HCT116 (cell line): Measurements from ENCODE around the gene CXCR2. TPM values are rescaled to one million over a fixed set of nuclear protein-coding genes. Genes with fewer than 3 reads are reported as not detected.

Experiments
- ATAC-seq: fragments of 200-7000 bp; cut with Tn5 transposase; 2 replicates; pipeline ENCODE4 v1.9.1; 2020; ENCODE audit warnings: mild to moderate bottlenecking, moderate library complexity
- BruUV-seq: library from RNA; stranded (reverse); fragments of 400-500 nt; replicated peaks from 2 replicates; lab custom pipeline; 2021; lab: Mats Ljungman, UMichigan
- CTCF ChIA-PET: fragments of 300-600 bp; sonication (Branson Sonifier 250); formaldehyde crosslinking; loops from one replicate; lab custom pipeline; 2021; ENCODE audit warnings: antibody characterized with exemption; lab: Charles Lee
- POLR2A ChIA-PET: fragments of 300-600, 350-600 bp; sonication (Branson Sonifier 250); formaldehyde crosslinking; loops from one replicate; lab custom pipeline; 2021; ENCODE audit warnings: antibody characterized with exemption; lab: Charles Lee
- RAD21 ChIA-PET, 2 experiments: fragments of 300-600 bp; sonication (Branson Sonifier 250); formaldehyde crosslinking; loops; one replicate each; lab custom pipeline; 2023; ENCODE audit warnings: low total read pairs in 2 of 2; ENCODE audit not compliant: uncharacterized antibody in 2 of 2, unreplicated experiment in 2 of 2, low non-redundant PET in 1 of 2; lab: Charles Lee
- DNase-seq: peaks from one replicate; pipeline ENCODE4 v3.0.0-alpha.2; 2010; ENCODE audit warnings: low read depth, low spot score
- H2AFZ ChIP-seq: fragments of 200-600 bp; shearing (Covaris generic), sonication (generic); 2 replicates; pipeline ENCODE4 v1.6.1; 2017; ENCODE audit warnings: low read depth, mixed run types, mixed read lengths, antibody characterized with exemption, low read length; ENCODE audit not compliant: poor library complexity, severe bottlenecking
- H3K27ac ChIP-seq: 2 replicates; pipeline ENCODE4 v1.5.1; 2012; ENCODE audit warnings: low read depth, low read length
- H3K27me3 ChIP-seq: fragments of 200-600 bp; sonication (generic); 2 replicates; pipeline ENCODE4 v1.6.1; 2016; ENCODE audit warnings: mixed run types, low read length, mixed read lengths; ENCODE audit not compliant: insufficient read depth
- H3K36me3 ChIP-seq, 2 experiments: fragments of 200-500 bp in 1 of 2; fragments of 200-600 bp in 1 of 2; sonication (Bioruptor generic) in 1 of 2; sonication (generic) in 1 of 2; 2 replicates each; pipeline versions ENCODE4 v1.5.1 to v1.6.1; 2014 to 2016; ENCODE audit warnings: low read length in 2 of 2, inconsistent platforms in 1 of 2, mixed read lengths in 1 of 2, mixed run types in 1 of 2; ENCODE audit not compliant: insufficient read depth in 2 of 2, control insufficient read depth in 1 of 2
- H3K4me1 ChIP-seq, 2 experiments: fragments of 200-600 bp in 1 of 2; sonication (generic) in 1 of 2; 2 replicates each; pipeline versions ENCODE4 v1.5.1 to v1.6.1; 2012 to 2017; ENCODE audit warnings: low read length in 2 of 2, inconsistent platforms in 1 of 2, mild to moderate bottlenecking in 1 of 2, mixed read lengths in 1 of 2, mixed run types in 1 of 2, moderate library complexity in 1 of 2; ENCODE audit not compliant: insufficient read depth in 2 of 2, control insufficient read depth in 1 of 2
- H3K4me2 ChIP-seq: fragments of 200-600 bp; sonication (generic); 2 replicates; pipeline ENCODE4 v1.6.1; 2017; ENCODE audit warnings: mixed run types, low read length, mixed read lengths
- H3K4me3 ChIP-seq, 2 experiments: fragments of 200-600 bp in 1 of 2; sonication (generic) in 1 of 2; replicated peaks in 1 of 2; 2 replicates each; pipeline ENCODE4 v1.5.1; 2011 to 2016; ENCODE audit warnings: low read length in 2 of 2, control low read depth in 1 of 2, low read depth in 1 of 2, mild to moderate bottlenecking in 1 of 2, mixed read lengths in 1 of 2, mixed run types in 1 of 2
- H3K79me2 ChIP-seq: fragments of 200-600 bp; sonication (generic); 2 replicates; pipeline ENCODE4 v1.6.1; 2017; ENCODE audit warnings: mild to moderate bottlenecking, mixed run types, low read length, moderate library complexity, mixed read lengths; ENCODE audit not compliant: insufficient read depth
- H3K9ac ChIP-seq: fragments of 200-600 bp; sonication (generic); 2 replicates; pipeline ENCODE4 v1.6.1; 2016; ENCODE audit warnings: low read length, mixed read lengths
- H3K9me2 ChIP-seq: fragments of 200-600 bp; sonication (generic), shearing (Covaris generic); 2 replicates; pipeline ENCODE4 v1.6.1; 2017; ENCODE audit warnings: mixed run types, mild to moderate bottlenecking, moderate library complexity; ENCODE audit not compliant: insufficient read depth
- H3K9me3 ChIP-seq, 2 experiments: fragments of 200-500 bp in 1 of 2; fragments of 200-600 bp in 1 of 2; sonication (Bioruptor generic) in 1 of 2; sonication (generic) in 1 of 2; 2 replicates each; pipeline ENCODE4 v1.6.1; 2014 to 2017; ENCODE audit warnings: low read length in 2 of 2, mixed read lengths in 2 of 2, inconsistent platforms in 1 of 2, low read depth in 1 of 2, mild to moderate bottlenecking in 1 of 2, mixed run types in 1 of 2, moderate library complexity in 1 of 2; ENCODE audit not compliant: control insufficient read depth in 1 of 2, insufficient read depth in 1 of 2
- H4K20me1 ChIP-seq: fragments of 200-600 bp; sonication (generic), shearing (Covaris generic); 2 replicates; pipeline ENCODE4 v1.6.1; 2017; ENCODE audit warnings: mixed run types, mild to moderate bottlenecking, moderate library complexity; ENCODE audit not compliant: insufficient read depth
- ATF3 ChIP-seq: IDR thresholded peaks from 2 replicates; pipeline ENCODE4 v1.6.1; 2012
- EZH2phosphoT487 ChIP-seq: fragments of 200-600 bp; IDR thresholded peaks from 2 replicates; pipeline ENCODE4 v1.6.1; 2018; ENCODE audit warnings: antibody characterized with exemption, borderline replicate concordance
- POLR2AphosphoS5 ChIP-seq: IDR thresholded peaks from 2 replicates; pipeline ENCODE4 v1.6.1; 2011; ENCODE audit warnings: mild to moderate bottlenecking, low read depth, low read length, moderate library complexity
- REST ChIP-seq: IDR thresholded peaks from 2 replicates; pipeline ENCODE4 v1.6.1; 2012; ENCODE audit warnings: low read depth
- SIN3A ChIP-seq: IDR thresholded peaks from 2 replicates; pipeline ENCODE4 v1.6.1; 2012; ENCODE audit warnings: low read depth
- SRF ChIP-seq: IDR thresholded peaks from 2 replicates; pipeline ENCODE4 v1.6.1; 2012; ENCODE audit warnings: low read depth
- YY1 ChIP-seq: IDR thresholded peaks from 2 replicates; pipeline ENCODE4 v1.6.1; 2011; ENCODE audit warnings: low read length, low read depth, moderate library complexity, mild to moderate bottlenecking; ENCODE audit not compliant: insufficient replicate concordance; ENCODE audit errors: extremely low read depth
- ZBTB33 ChIP-seq: IDR thresholded peaks from 2 replicates; pipeline ENCODE4 v1.6.1; 2011; ENCODE audit warnings: mild to moderate bottlenecking, low read length, moderate library complexity; ENCODE audit not compliant: insufficient replicate concordance; ENCODE audit errors: extremely low read depth
- ZNF274 ChIP-seq: fragments of 200-500 bp; sonication (Bioruptor generic); IDR thresholded peaks from 2 replicates; pipeline ENCODE4 v1.6.1; 2014; ENCODE audit warnings: mild to moderate bottlenecking, low read depth, low read length, inconsistent platforms
- intact Hi-C: fragments of 100-400 bp; cut with micrococcal nuclease; formaldehyde crosslinking; loops from 2 replicates; pipeline ENCODE4 v1.10.0; 2022
- total RNA-seq: library from RNA; stranded (reverse); gene quantifications from one replicate; pipeline ENCODE4 v1.2.1, GENCODE V29; 2021; ENCODE audit not compliant: unreplicated experiment

Gene CXCR2
- total RNA-seq, 1 experiment from 2014 or later: 0.15 TPM

- no peak for ATAC-seq
- H2AFZ ChIP-seq: no peak overlapping the region
- POLR2A ChIA-PET: no interaction called here
Observed at GRCh38 chr2:218145124-218145523, 19.3 kb downstream of the CXCR2 start.

DNA sequence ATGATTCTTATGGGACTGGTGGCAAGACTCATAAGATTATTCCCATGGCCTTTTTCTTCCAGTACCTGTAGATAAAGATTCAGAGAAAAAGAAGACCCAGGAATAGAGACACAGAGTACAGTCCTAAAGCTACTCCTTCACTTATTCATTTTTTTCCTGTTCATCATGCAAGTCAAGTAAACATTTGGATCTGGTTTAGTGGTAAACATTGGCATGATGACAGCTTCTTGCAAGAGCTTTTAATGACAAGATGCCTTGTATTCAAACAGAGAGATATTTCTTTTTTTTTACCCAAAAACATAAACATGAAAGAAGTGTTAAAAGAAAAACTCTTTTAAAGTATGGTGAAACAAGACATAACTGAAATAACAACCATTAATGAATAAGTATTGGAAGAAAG lies 20.2 kb downstream of the CXCR2 start:
- H3K9me2 ChIP-seq: no peaks in the 10 kb centered on the region; the same call in 1 of the 2 replicates

More at GRCh38 chr2:218145124-218145523, 19.3 kb downstream of the CXCR2 start:
- ChIA-PET RAD21 (no interaction called here), CTCF (no interaction called here)
- Histone ChIP-seq H3K36me3 (no peaks in the 10 kb centered on the region), H3K4me1 (no peaks in the 10 kb centered on the region; a peak in 1 of 4 replicates), H3K27ac (no peak overlapping the region), H4K20me1 (no peaks in the 10 kb centered on the region), H3K9me3 (no peaks in the 10 kb centered on the region), H3K79me2 (no peaks in the 10 kb centered on the region), H3K4me2 (no peak overlapping the region), H3K9me2 (no peaks in the 10 kb centered on the region; the same call in 1 of the 2 replicates), H3K9ac (no peak overlapping the region), H3K4me3 (no peak overlapping the region), H3K27me3 (0 out of 2 replicates have a peak, but pooled peaks cover 6% of the 10 kb centered on the region)
- no peak for DNase-seq
- intact Hi-C loops: no loop called here
- no TSS peak for BruUV-seq
- TF ChIP-seq ZNF274: no peak

More for the DNA sequence above, 20.2 kb downstream of the CXCR2 start:
- Histone ChIP-seq H2AFZ (no peak overlapping the region), H3K27me3 (0 out of 2 replicates have a peak, but pooled peaks cover 6% of the 10 kb centered on the region), H3K4me3 (no peak overlapping the region), H3K27ac (no peak overlapping the region), H3K4me1 (no peaks in the 10 kb centered on the region; a peak in 1 of 4 replicates), H3K9ac (no peak overlapping the region), H4K20me1 (no peaks in the 10 kb centered on the region), H3K79me2 (no peaks in the 10 kb centered on the region), H3K9me3 (no peaks in the 10 kb centered on the region), H3K36me3 (no peaks in the 10 kb centered on the region), H3K4me2 (no peak overlapping the region)
- ChIA-PET RAD21 (no interaction called here), CTCF (interaction anchor here (0.9 kb wide), 1 partner anchor 21 kb away, joined by 4 read pairs; the partner anchor contains the start of gene CXCR1), POLR2A (no interaction called here)
- TF ChIP-seq POLR2AphosphoS5 (no peak), SIN3A (no peak), YY1 (no peak), ZBTB33 (no peak), SRF (no peak), ATF3 (no peak), REST (no peak), EZH2phosphoT487 (no peak)
- no TSS peak for BruUV-seq
- intact Hi-C loops: no loop called here
- no peak for DNase-seq
- ATAC-seq: no peak
